GM19240 (cell line): Measurements from ENCODE around the gene PCSK4.
"Not testable (repeated sequence)": the region's sequence is repeated elsewhere in the genome, so short reads cannot be mapped to it uniquely, and the experiment has no call there.

Experiments
- DNase-seq: peaks from one replicate; pipeline ENCODE4 v3.0.0; 2011; ENCODE audit warnings: low spot score; ENCODE audit not compliant: insufficient read length

Gene PCSK4

GRCh38 chr19:1505012-1505411 lies 14.9 kb upstream of the PCSK4 start:
- DNase-seq = no peak

GRCh38 chr19:1503925-1504773 lies 14.0 kb upstream of the PCSK4 start:
- DNase-seq = no peak

- no peak for DNase-seq
Observed at GRCh38 chr19:1503089-1503924, 13.2 kb upstream of the PCSK4 start.

GRCh38 chr19:1502433-1503088 lies 12.4 kb upstream of the PCSK4 start:
- no peak for DNase-seq

GRCh38 chr19:1501200-1501595 lies 11.0 kb upstream of the PCSK4 start:
- DNase-seq = no peak

- not testable (repeated sequence) for DNase-seq
Observed at GRCh38 chr19:1499231-1499630, 9.1 kb upstream of the PCSK4 start.

- DNase-seq = no peak
Observed at GRCh38 chr19:1497578-1498235, 7.6 kb upstream of the PCSK4 start.

- DNase-seq = no peak
Observed at GRCh38 chr19:1496714-1497577, 6.8 kb upstream of the PCSK4 start.

GRCh38 chr19:1495799-1496713 lies 5.9 kb upstream of the PCSK4 start:
- no peak for DNase-seq

GRCh38 chr19:1495051-1495798 lies 5.1 kb upstream of the PCSK4 start:
- no peak for DNase-seq

GRCh38 chr19:1494115-1494815 lies 4.1 kb upstream of the PCSK4 start:
- no peak for DNase-seq

- DNase-seq = no peak
Observed at GRCh38 chr19:1492474-1493006, 2.4 kb upstream of the PCSK4 start.

- no peak for DNase-seq
Observed at GRCh38 chr19:1491849-1492170, 1.7 kb upstream of the PCSK4 start.

GRCh38 chr19:1491114-1491848 lies 1.1 kb upstream of the PCSK4 start, which contains the start of gene REEP6:
Gene REEP6, plus strand, starts transcription at chr19:1491181. Its CDS starts 89 bp downstream, at chr19:1491270.
- no peak for DNase-seq

- DNase-seq = no peak
Observed at GRCh38 chr19:1489463-1490310, 463 bp downstream of the PCSK4 start.

GRCh38 chr19:1488282-1488601 lies 1.9 kb downstream of the PCSK4 start:
- DNase-seq = no peak
